Neuronal stem cell (in vitro differentiated cells): ENCODE data around the gene TGFBR2.

Experiments
- DNase-seq: peaks from one replicate; pipeline ENCODE4 v3.0.0-alpha.2; 2013; ENCODE audit warnings: low spot score
- H2AFZ ChIP-seq: one replicate; pipeline ENCODE4 v1.6.1; 2013; ENCODE audit warnings: mild to moderate bottlenecking, low read length, inconsistent platforms
- H2AK5ac ChIP-seq: 2 replicates; pipeline ENCODE4 v1.6.1; 2013; ENCODE audit warnings: low read depth, mild to moderate bottlenecking, inconsistent platforms, low read length, moderate library complexity, mixed read lengths
- H2BK120ac ChIP-seq: 2 replicates; pipeline ENCODE4 v1.6.1; 2013; ENCODE audit warnings: low read depth, mild to moderate bottlenecking, inconsistent platforms, low read length, moderate library complexity, mixed read lengths
- H2BK12ac ChIP-seq: one replicate; pipeline ENCODE4 v1.6.1; 2013; ENCODE audit warnings: low read length, inconsistent platforms
- H2BK15ac ChIP-seq: 2 replicates; pipeline ENCODE4 v1.6.1; 2013; ENCODE audit warnings: mild to moderate bottlenecking, low read length, inconsistent platforms, mixed read lengths
- H2BK5ac ChIP-seq: one replicate; pipeline ENCODE4 v1.6.1; 2013; ENCODE audit warnings: inconsistent platforms, mild to moderate bottlenecking, low read length, moderate library complexity
- H3K14ac ChIP-seq: one replicate; pipeline ENCODE4 v1.6.1; 2013; ENCODE audit warnings: low read length, inconsistent platforms
- H3K18ac ChIP-seq: 2 replicates; pipeline ENCODE4 v1.6.1; 2013; ENCODE audit warnings: low read length, inconsistent platforms
- H3K23ac ChIP-seq: 2 replicates; pipeline ENCODE4 v1.6.1; 2013; ENCODE audit warnings: low read depth, mild to moderate bottlenecking, mixed read lengths, low read length, inconsistent platforms; ENCODE audit not compliant: poor library complexity
- H3K27ac ChIP-seq: replicated peaks from 3 replicates; pipeline ENCODE4 v1.5.1; 2013; ENCODE audit warnings: low read length, inconsistent platforms
- H3K27me3 ChIP-seq, 3 experiments: 2 replicates each; pipeline ENCODE4 v1.6.1; 2013; ENCODE audit warnings: low read length in 3 of 3, mild to moderate bottlenecking in 2 of 3, inconsistent platforms in 1 of 3, low read depth in 1 of 3, mixed read lengths in 1 of 3, moderate library complexity in 1 of 3; ENCODE audit not compliant: control insufficient read depth in 3 of 3, insufficient read depth in 3 of 3
- H3K36me3 ChIP-seq, 2 donors: replicated peaks in 1 of 2; 2 replicates each; pipeline ENCODE4 v1.6.1; 2013; ENCODE audit warnings: low read length in 2 of 2; ENCODE audit not compliant: control insufficient read depth in 2 of 2, insufficient read depth in 2 of 2
- H3K4ac ChIP-seq: 2 replicates; pipeline ENCODE4 v1.6.1; 2013; ENCODE audit warnings: inconsistent platforms, mild to moderate bottlenecking, low read length, moderate library complexity
- H3K4me1 ChIP-seq, 2 donors: 1 replicate in 1 of 2; 2 replicates in 1 of 2; pipeline ENCODE4 v1.6.1; 2013; ENCODE audit warnings: low read length in 2 of 2, low read depth in 1 of 2; ENCODE audit not compliant: control insufficient read depth in 2 of 2, insufficient read depth in 1 of 2
- H3K4me2 ChIP-seq: one replicate; pipeline ENCODE4 v1.6.1; 2013; ENCODE audit warnings: mild to moderate bottlenecking, low read length, inconsistent platforms; ENCODE audit not compliant: insufficient read depth, poor library complexity, severe bottlenecking
- H3K4me3 ChIP-seq, 2 donors: 2 replicates each; pipeline ENCODE4 v1.5.1; 2013; ENCODE audit warnings: low read length in 2 of 2, mild to moderate bottlenecking in 2 of 2, inconsistent platforms in 1 of 2, moderate library complexity in 1 of 2
- H3K79me1 ChIP-seq: one replicate; pipeline ENCODE4 v1.6.1; 2013; ENCODE audit warnings: low read depth, mild to moderate bottlenecking, inconsistent platforms, low read length, moderate library complexity
- H3K9ac ChIP-seq: one replicate; pipeline ENCODE4 v1.6.1; 2013; ENCODE audit warnings: mild to moderate bottlenecking, low read depth, low read length, inconsistent platforms; ENCODE audit not compliant: poor library complexity
- H3K9me3 ChIP-seq, 2 donors: replicated peaks in 1 of 2; 2 replicates each; pipeline versions ENCODE3 to v1.6.1; 2013; ENCODE audit warnings: low read length in 2 of 2, mild to moderate bottlenecking in 2 of 2, inconsistent platforms in 1 of 2, low read depth in 1 of 2, mixed read lengths in 1 of 2, moderate library complexity in 1 of 2; ENCODE audit not compliant: control insufficient read depth in 2 of 2, insufficient read depth in 1 of 2
- H4K8ac ChIP-seq: one replicate; pipeline ENCODE4 v1.6.1; 2013; ENCODE audit warnings: low read depth, mild to moderate bottlenecking, inconsistent platforms, low read length, moderate library complexity
- H4K91ac ChIP-seq: one replicate; pipeline ENCODE4 v1.6.1; 2013; ENCODE audit warnings: low read length, low read depth, mild to moderate bottlenecking, inconsistent platforms; ENCODE audit not compliant: poor library complexity
- WGBS, 2 donors: extraction: QIAGEN DNeasy Blood & Tissue Kit; methylation state at CpG; one replicate each; pipeline ENCODE4 v1.1.7; 2013; ENCODE audit warnings: missing lambda C conversion rate in 2 of 2, mixed read lengths in 1 of 2; ENCODE audit not compliant: insufficient read length in 2 of 2, insufficient replicate concordance in 1 of 2; ENCODE audit errors: extremely low coverage in 2 of 2; 5-methylcytosine and 5-hydroxymethylcytosine counted together

Gene TGFBR2

GRCh38 chr3:30630238-30631030, 24.0 kb downstream of the TGFBR2 start:
- Histone ChIP-seq H3K4ac (no peak overlapping the region), H4K91ac (no peak overlapping the region), H2AFZ (no peak overlapping the region), H2BK12ac (no peak overlapping the region), H3K9ac (no peak overlapping the region), H2AK5ac (no peak overlapping the region), H3K79me1 (no peaks in the 10 kb centered on the region), H3K23ac (no peak overlapping the region), H3K18ac (no peak overlapping the region), H3K4me1 (peaks cover 0 to 5% of the 10 kb centered on the region in 2 donors), H2BK15ac (no peak overlapping the region), H4K8ac (no peak overlapping the region), H2BK120ac (no peak overlapping the region), H2BK5ac (no peak overlapping the region), H3K27me3 (no peaks in the 10 kb centered on the region), H3K36me3 (peaks cover 0 to 75% of the 10 kb centered on the region in 2 donors), H3K14ac (no peak overlapping the region), H3K4me2 (no peak overlapping the region), H3K27ac (no peak overlapping the region), H3K9me3 (peaks cover 0 to 15% of the 10 kb centered on the region in 2 donors), H3K4me3 (no peak overlapping the region)
- no peak for DNase-seq
- no CpG with 5 or more reads among the region's 2 CpGs for WGBS, 2 donors

GRCh38 chr3:30631243-30631904, 25.0 kb downstream of the TGFBR2 start:
- Histone ChIP-seq H2BK15ac (no peak overlapping the region), H3K23ac (no peak overlapping the region), H2BK5ac (no peak overlapping the region), H3K14ac (no peak overlapping the region), H3K79me1 (no peaks in the 10 kb centered on the region), H4K91ac (no peak overlapping the region), H2BK12ac (no peak overlapping the region), H2BK120ac (no peak overlapping the region), H3K4me3 (no peak overlapping the region), H3K4me1 (peaks cover 0 to 5% of the 10 kb centered on the region in 2 donors), H3K36me3 (peaks cover 0 to 74% of the 10 kb centered on the region in 2 donors), H2AK5ac (no peak overlapping the region), H2AFZ (no peak overlapping the region), H3K9me3 (peaks cover 0 to 15% of the 10 kb centered on the region in 2 donors), H3K4me2 (no peak overlapping the region), H3K27me3 (no peaks in the 10 kb centered on the region), H3K9ac (no peak overlapping the region), H4K8ac (no peak overlapping the region), H3K18ac (no peak overlapping the region), H3K27ac (no peak overlapping the region), H3K4ac (no peak overlapping the region)
- no CpG with 5 or more reads among the region's 7 CpGs for WGBS, 2 donors
- no peak for DNase-seq

GRCh38 chr3:30632065-30632464, 25.7 kb downstream of the TGFBR2 start:
- Histone ChIP-seq H3K79me1 (no peaks in the 10 kb centered on the region), H4K8ac (no peak overlapping the region), H3K4me2 (no peak overlapping the region), H2BK5ac (no peak overlapping the region), H2BK12ac (no peak overlapping the region), H2BK15ac (no peak overlapping the region), H4K91ac (no peak overlapping the region), H3K9ac (no peak overlapping the region), H3K36me3 (peaks cover 0 to 70% of the 10 kb centered on the region in 2 donors), H3K4me1 (peaks cover 0 to 3% of the 10 kb centered on the region in 2 donors), H3K14ac (no peak overlapping the region), H2AK5ac (no peak overlapping the region), H3K4me3 (no peak overlapping the region), H3K4ac (no peak overlapping the region), H3K9me3 (peaks cover 0 to 17% of the 10 kb centered on the region in 2 donors), H3K18ac (no peak overlapping the region), H3K23ac (no peak overlapping the region), H2BK120ac (no peak overlapping the region), H2AFZ (no peak overlapping the region), H3K27me3 (no peaks in the 10 kb centered on the region), H3K27ac (no peak overlapping the region)
- DNase-seq: no peak
- no CpG with 5 or more reads among the region's 3 CpGs for WGBS, 2 donors

GRCh38 chr3:30632521-30632920, 26.1 kb downstream of the TGFBR2 start:
- H2AFZ ChIP-seq: no peak overlapping the region
- no peak overlapping the region for H3K23ac ChIP-seq
- H3K14ac ChIP-seq: no peak overlapping the region
- DNase-seq: no peak
- H3K9ac ChIP-seq: no peak overlapping the region
- no peak overlapping the region for H4K91ac ChIP-seq
- H3K27me3 ChIP-seq: no peaks in the 10 kb centered on the region
- H3K4ac ChIP-seq: no peak overlapping the region
- H3K18ac ChIP-seq: no peak overlapping the region
- H2BK12ac ChIP-seq: no peak overlapping the region
- no peak overlapping the region for H2BK5ac ChIP-seq
- peaks cover 0 to 3% of the 10 kb centered on the region in 2 donors for H3K4me1 ChIP-seq
- H2AK5ac ChIP-seq: no peak overlapping the region
- H3K9me3 ChIP-seq: peaks cover 0 to 21% of the 10 kb centered on the region in 2 donors
- no CpG with 5 or more reads among the region's 1 CpG for WGBS, 2 donors
- H4K8ac ChIP-seq: no peak overlapping the region
- H2BK120ac ChIP-seq: no peak overlapping the region
- H3K27ac ChIP-seq: no peak overlapping the region
- H3K4me2 ChIP-seq: no peak overlapping the region
- no peak overlapping the region for H3K4me3 ChIP-seq
- H3K36me3 ChIP-seq: peaks cover 0 to 74% of the 10 kb centered on the region in 2 donors
- H2BK15ac ChIP-seq: no peak overlapping the region
- H3K79me1 ChIP-seq: no peaks in the 10 kb centered on the region
